K562 (cell line): ENCODE data around the gene PSMB11. TPM values are rescaled to one million over a fixed set of nuclear protein-coding genes. Genes with fewer than 3 reads are reported as not detected.

Experiments used
- ATF2 ChIP-seq: sonication (generic); formaldehyde crosslinking; IDR thresholded peaks from 2 replicates; pipeline ENCODE4 v1.8.1; 2022; ENCODE audit warnings: missing genetic modification reagents
- BMI1 ChIP-seq: fragments of 150-350 bp; IDR thresholded peaks from 2 replicates; pipeline ENCODE4 v1.6.1; 2014; ENCODE audit warnings: low read length
- E2F1 ChIP-seq: sonication (generic); formaldehyde crosslinking; IDR thresholded peaks from 2 replicates; pipeline ENCODE4 v1.8.1; 2023; ENCODE audit warnings: mild to moderate bottlenecking, missing genetic modification reagents, moderate library complexity
- ETV5 ChIP-seq: sonication (generic); formaldehyde crosslinking; IDR thresholded peaks from 2 replicates; pipeline ENCODE4 v1.4.0; 2020; ENCODE audit warnings: low read depth, mild to moderate bottlenecking, missing genetic modification reagents
- HNRNPK ChIP-seq: fragments of 200-400 bp; formaldehyde crosslinking; IDR thresholded peaks from one replicate; pipeline ENCODE4 v1.6.1; 2018; ENCODE audit warnings: mild to moderate bottlenecking, low read depth, low read length; ENCODE audit not compliant: poor library complexity, severe bottlenecking
- JUNB ChIP-seq: fragments of 450-650 bp; formaldehyde crosslinking; conservative IDR thresholded peaks from 2 replicates; pipeline ENCODE4 v1.4.0; 2020; ENCODE audit warnings: mild to moderate bottlenecking
- KLF6 ChIP-seq: fragments of 250-450 bp; sonication (Bioruptor Pico); IDR thresholded peaks from 2 replicates; pipeline ENCODE4 v1.4.0; 2020; ENCODE audit warnings: mild to moderate bottlenecking, moderate library complexity, borderline replicate concordance
- MLLT1 ChIP-seq, 2 experiments: fragments of 450-650 bp; IDR thresholded peaks; 2 replicates each; pipeline ENCODE4 v1.6.1; 2016
- MTA3 ChIP-seq: fragments of 450-650 bp; formaldehyde crosslinking; IDR thresholded peaks from 2 replicates; pipeline ENCODE4 v1.6.1; 2017; ENCODE audit warnings: mild to moderate bottlenecking, borderline replicate concordance
- SMARCC2 ChIP-seq: fragments of 450-650 bp; IDR thresholded peaks from 2 replicates; pipeline ENCODE4 v1.6.1; 2017; ENCODE audit warnings: antibody characterized with exemption, moderate library complexity, mild to moderate bottlenecking, low read depth
- SP2 ChIP-seq: IDR thresholded peaks from 2 replicates; pipeline ENCODE4 v1.6.1; 2011; ENCODE audit warnings: mild to moderate bottlenecking, low read depth, low read length, moderate library complexity; ENCODE audit not compliant: poor library complexity, severe bottlenecking; ENCODE audit errors: extremely low read depth
- STAT5A ChIP-seq: IDR thresholded peaks from 2 replicates; pipeline ENCODE4 v1.6.1; 2012; ENCODE audit warnings: low read length, inconsistent platforms, borderline replicate concordance
- TBP ChIP-seq: optimal IDR thresholded peaks from 2 replicates; pipeline ENCODE3; 2011; ENCODE audit warnings: low read depth, low read length, improper control_type of control experiment
- ZNF384 ChIP-seq: IDR thresholded peaks from 2 replicates; pipeline ENCODE4 v1.6.1; 2012; ENCODE audit warnings: low read depth, low read length, improper control_type of control experiment
- ZNF511 ChIP-seq: sonication (generic); formaldehyde crosslinking; IDR thresholded peaks from 2 replicates; pipeline ENCODE4 v1.8.0; 2022; ENCODE audit warnings: mild to moderate bottlenecking, missing genetic modification reagents
- ZSCAN32 ChIP-seq: fragments of 450-650 bp; formaldehyde crosslinking; IDR thresholded peaks from 2 replicates; pipeline ENCODE4 v1.4.0; 2020; ENCODE audit warnings: mild to moderate bottlenecking, moderate library complexity
- polyA plus RNA-seq, 8 experiments: library from polyadenylated mRNA; depleted of rRNA in 4 of 8; stranded (reverse) in 5 of 8; unstranded in 3 of 8; fragments of >200 nt; fragmentation: Nextera tagmentation in 2 of 8; fragmentation: Illumina TruSeq in 1 of 8; extraction: Ambion mirVana in 2 of 8; extraction: Trizol in 1 of 8; gene quantifications; 2 replicates each; pipeline versions ENCODE4 v1.2.1 to v1.2.3, GENCODE V29; 2011 to 2014; ENCODE audit warnings: inconsistent platforms in 1 of 8, missing spikeins in 1 of 8
- total RNA-seq, 7 experiments: library from RNA; depleted of rRNA in 6 of 7; stranded (reverse); fragments of >200 nt in 6 of 7; fragmentation: Illumina TruSeq in 2 of 7; extraction: Trizol in 2 of 7; gene quantifications; 2 replicates each; pipeline versions ENCODE4 v1.2.1 to v1.2.3, GENCODE V29; 2011 to 2021; ENCODE audit warnings: low replicate concordance in 1 of 7
- TF ChIP-seq, protein P1 (sequence below): fragments of 200-400 bp; formaldehyde crosslinking; IDR thresholded peaks from 2 replicates; pipeline ENCODE4 v1.6.1; 2017; ENCODE audit warnings: mild to moderate bottlenecking, low read depth, low read length, moderate library complexity
- TF ChIP-seq, protein P2 (sequence below): sonication (generic); formaldehyde crosslinking; IDR thresholded peaks from 2 replicates; pipeline ENCODE4 v1.8.1; 2023; ENCODE audit warnings: mild to moderate bottlenecking, missing genetic modification reagents
- TF ChIP-seq, protein P3 (sequence below): fragments of 250-450 bp; sonication (Bioruptor Pico); IDR thresholded peaks from 2 replicates; pipeline ENCODE4 v1.9.0; 2021; ENCODE audit warnings: mild to moderate bottlenecking

Gene PSMB11
- total and polyA plus RNA-seq, 9 of the 15 experiments (the other 6 are each of a cell fraction or from before 2014, with no cell fraction given): not detected

DNA sequence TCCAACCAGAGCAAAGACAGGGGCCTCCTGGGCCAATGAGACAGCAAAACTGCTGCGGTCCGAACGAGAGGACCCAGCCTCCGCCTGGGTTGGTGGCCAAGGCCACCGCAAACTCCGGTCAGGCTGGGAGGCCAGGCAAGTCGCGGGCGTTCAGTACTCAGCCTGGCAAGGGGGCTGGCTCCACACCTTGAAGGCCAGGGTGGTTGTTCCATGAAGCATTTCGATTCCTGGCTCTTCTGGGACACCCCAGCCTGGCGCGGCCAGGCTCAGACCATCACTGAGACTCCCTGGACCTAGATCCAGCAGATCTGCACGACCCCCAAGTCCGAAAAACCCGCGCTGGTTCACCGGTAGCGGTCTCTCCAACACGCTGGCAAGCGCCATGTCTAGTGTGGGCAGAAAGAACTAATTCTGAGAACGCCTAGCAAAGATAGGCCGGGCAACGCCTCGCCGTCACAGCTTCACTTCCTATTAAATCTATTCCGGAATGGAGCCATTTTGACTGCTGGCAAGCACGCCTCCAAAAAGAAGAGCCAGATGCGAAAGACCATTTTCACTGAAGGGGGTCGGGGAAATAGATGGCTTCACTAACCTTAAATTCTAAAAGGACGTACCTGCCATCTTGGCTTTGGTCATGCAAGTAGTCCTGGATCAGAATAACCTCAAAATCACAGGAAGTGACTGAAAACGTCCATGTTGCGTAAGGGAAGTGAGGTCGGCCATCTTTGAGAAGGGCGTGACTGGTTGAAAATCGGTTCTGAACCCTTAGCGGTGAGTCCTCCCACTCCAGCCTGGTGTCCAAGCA is 7.3 kb upstream of the PSMB11 start, which contains the start of gene PSMB5 (continued):
- TF ChIP-seq, protein P1, sequence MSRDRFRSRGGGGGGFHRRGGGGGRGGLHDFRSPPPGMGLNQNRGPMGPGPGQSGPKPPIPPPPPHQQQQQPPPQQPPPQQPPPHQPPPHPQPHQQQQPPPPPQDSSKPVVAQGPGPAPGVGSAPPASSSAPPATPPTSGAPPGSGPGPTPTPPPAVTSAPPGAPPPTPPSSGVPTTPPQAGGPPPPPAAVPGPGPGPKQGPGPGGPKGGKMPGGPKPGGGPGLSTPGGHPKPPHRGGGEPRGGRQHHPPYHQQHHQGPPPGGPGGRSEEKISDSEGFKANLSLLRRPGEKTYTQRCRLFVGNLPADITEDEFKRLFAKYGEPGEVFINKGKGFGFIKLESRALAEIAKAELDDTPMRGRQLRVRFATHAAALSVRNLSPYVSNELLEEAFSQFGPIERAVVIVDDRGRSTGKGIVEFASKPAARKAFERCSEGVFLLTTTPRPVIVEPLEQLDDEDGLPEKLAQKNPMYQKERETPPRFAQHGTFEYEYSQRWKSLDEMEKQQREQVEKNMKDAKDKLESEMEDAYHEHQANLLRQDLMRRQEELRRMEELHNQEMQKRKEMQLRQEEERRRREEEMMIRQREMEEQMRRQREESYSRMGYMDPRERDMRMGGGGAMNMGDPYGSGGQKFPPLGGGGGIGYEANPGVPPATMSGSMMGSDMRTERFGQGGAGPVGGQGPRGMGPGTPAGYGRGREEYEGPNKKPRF: no peak
- TF ChIP-seq JUNB (no peak), ZNF384 (no peak), STAT5A (no peak), BMI1 (no peak), TBP (peak; percentile 89), MLLT1 (IDR thresholded peaks at IDR 0.05) (no peak), ETV5 (peak; percentile 51; the same call in 1 of the 2 replicates), SP2 (no peak), ZSCAN32 (CRISPR knock-in tag) (no peak), HNRNPK (no peak), SMARCC2 (no peak), KLF6 (CRISPR knock-in tag) (0 out of 2 replicates have a peak, but pooled peaks have one; percentile 57), ZNF511 (CRISPR knock-in tag) (no peak), MTA3 (peak; percentile 61), ATF2 (CRISPR knock-in tag) (no peak), E2F1 (CRISPR knock-in tag) (no peak)
- TF ChIP-seq, protein P2, sequence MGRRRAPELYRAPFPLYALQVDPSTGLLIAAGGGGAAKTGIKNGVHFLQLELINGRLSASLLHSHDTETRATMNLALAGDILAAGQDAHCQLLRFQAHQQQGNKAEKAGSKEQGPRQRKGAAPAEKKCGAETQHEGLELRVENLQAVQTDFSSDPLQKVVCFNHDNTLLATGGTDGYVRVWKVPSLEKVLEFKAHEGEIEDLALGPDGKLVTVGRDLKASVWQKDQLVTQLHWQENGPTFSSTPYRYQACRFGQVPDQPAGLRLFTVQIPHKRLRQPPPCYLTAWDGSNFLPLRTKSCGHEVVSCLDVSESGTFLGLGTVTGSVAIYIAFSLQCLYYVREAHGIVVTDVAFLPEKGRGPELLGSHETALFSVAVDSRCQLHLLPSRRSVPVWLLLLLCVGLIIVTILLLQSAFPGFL (CRISPR knock-in tag): no peak
- TF ChIP-seq, protein P3, sequence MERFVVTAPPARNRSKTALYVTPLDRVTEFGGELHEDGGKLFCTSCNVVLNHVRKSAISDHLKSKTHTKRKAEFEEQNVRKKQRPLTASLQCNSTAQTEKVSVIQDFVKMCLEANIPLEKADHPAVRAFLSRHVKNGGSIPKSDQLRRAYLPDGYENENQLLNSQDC: no peak
